ENCODE data around the gene SLC41A3. TPM values are rescaled to one million over a fixed set of nuclear protein-coding genes. Genes with fewer than 3 reads are reported as not detected.

The SLC41A3 gene
- total and polyA plus RNA-seq, 7 donors, result 5.1 to 59.5 (median 28.9) TPM

GRCh38 chr3:126015075-126015474 is 68.8 kb downstream of the SLC41A3 start:
- TF ChIP-seq POLR2AphosphoS5 (IDR thresholded peaks at IDR 0.05) (no peak), CTCF (IDR thresholded peaks at IDR 0.05) (no peak), POLR2A (IDR thresholded peaks at IDR 0.05) (no peak), EP300 (IDR thresholded peaks at IDR 0.05) (no peak)
- H3K27me3 ChIP-seq, result no peaks in the 10 kb centered on the region
- H3K27ac ChIP-seq, result peak overlapping the region in 1 of 4 donors; percentile 40
- intact Hi-C loops (cut with DNase I), result no loop called here
- peak; percentile 60 for DNase-seq
- no peak overlapping the region for H3K4me3 ChIP-seq
- no peaks in the 10 kb centered on the region for H3K9me3 ChIP-seq
- H3K36me3 ChIP-seq, result peaks cover 0 to 43% (median 3%) of the 10 kb centered on the region in 4 donors
- peaks cover 0 to 22% (median 12%) of the 10 kb centered on the region in 4 donors for H3K4me1 ChIP-seq
- 88 to 93% methylated on average over 10 of the region's 10 CpGs for WGBS, 2 donors

- Histone ChIP-seq H3K36me3 (peaks cover 0 to 45% (median 3%) of the 10 kb centered on the region in 4 donors), H3K9me3 (no peaks in the 10 kb centered on the region), H3K27ac (peak overlapping the region in 1 of 4 donors; percentile 40), H3K4me1 (peaks cover 0 to 22% (median 12%) of the 10 kb centered on the region in 4 donors), H3K4me3 (no peak overlapping the region), H3K27me3 (no peaks in the 10 kb centered on the region)
- intact Hi-C loops (cut with DNase I), result no loop called here
- WGBS, 2 donors, result 80 to 85% methylated on average over 4 of the region's 4 CpGs
- TF ChIP-seq POLR2AphosphoS5 (IDR thresholded peaks at IDR 0.05) (peak in 3 of 4 donors; percentile 21 to 53 (median 52)), EP300 (IDR thresholded peaks at IDR 0.05) (no peak), POLR2A (IDR thresholded peaks at IDR 0.05) (no peak)
- peak; percentile 42 for DNase-seq
Measured at GRCh38 chr3:126014252-126014651, 69.7 kb downstream of the SLC41A3 start.

DNA sequence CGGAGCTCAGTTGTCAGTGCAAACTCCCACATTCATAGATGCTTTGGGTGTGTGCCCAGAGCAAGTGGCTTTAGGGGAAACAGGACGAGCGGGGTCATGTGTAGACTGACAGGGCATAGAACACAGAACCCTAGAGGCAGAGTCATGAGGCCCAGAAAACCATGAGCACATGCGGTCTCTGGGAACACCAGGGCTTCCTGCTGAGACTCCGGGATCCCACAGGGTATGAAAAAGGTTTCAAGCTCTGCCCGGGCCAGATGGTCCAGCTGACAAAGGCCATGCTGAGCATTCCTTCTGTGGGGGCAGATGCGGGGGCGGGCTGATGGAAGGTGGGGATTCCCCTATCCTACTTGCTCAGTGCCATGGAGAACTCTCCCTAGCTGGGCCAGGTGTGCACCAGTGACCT is 70.2 kb downstream of the SLC41A3 start:
- Histone ChIP-seq H3K9me3 (no peaks in the 10 kb centered on the region), H3K36me3 (peaks cover 0 to 50% (median 3%) of the 10 kb centered on the region in 4 donors), H3K27ac (no peak overlapping the region), H3K4me3 (no peak overlapping the region), H3K4me1 (peaks cover 0 to 22% (median 12%) of the 10 kb centered on the region in 4 donors), H3K27me3 (no peaks in the 10 kb centered on the region)
- intact Hi-C loops (cut with DNase I), result no loop called here
- WGBS, 2 donors, result 93 to 94% methylated on average over 8 of the region's 8 CpGs
- DNase-seq, result peak; percentile 50
- no peak for TF ChIP-seq POLR2AphosphoS5 (IDR thresholded peaks at IDR 0.05)
- TF ChIP-seq POLR2A (IDR thresholded peaks at IDR 0.05), result no peak
- TF ChIP-seq CTCF (IDR thresholded peaks at IDR 0.05), result no peak
- TF ChIP-seq EP300 (IDR thresholded peaks at IDR 0.05), result no peak

- no peak overlapping the region for H3K27ac ChIP-seq
- WGBS, 2 donors, result 96% methylated on average over 3 of the region's 3 CpGs
- no peaks in the 10 kb centered on the region for H3K9me3 ChIP-seq
- intact Hi-C loops (cut with DNase I), result no loop called here
- H3K27me3 ChIP-seq, result no peaks in the 10 kb centered on the region
- peaks cover 0 to 8% (median 6%) of the 10 kb centered on the region in 4 donors for H3K4me1 ChIP-seq
- no peak for DNase-seq
- peaks cover 7 to 68% (median 18%) of the 10 kb centered on the region in 4 donors for H3K36me3 ChIP-seq
- TF ChIP-seq POLR2AphosphoS5 (IDR thresholded peaks at IDR 0.05) (no peak), CTCF (IDR thresholded peaks at IDR 0.05) (no peak), EP300 (IDR thresholded peaks at IDR 0.05) (no peak), POLR2A (IDR thresholded peaks at IDR 0.05) (no peak)
- H3K4me3 ChIP-seq, result no peak overlapping the region
Measured at GRCh38 chr3:126009181-126009580, 74.7 kb downstream of the SLC41A3 start.

GRCh38 chr3:126008219-126008618 is 75.7 kb downstream of the SLC41A3 start:
- H3K4me3 ChIP-seq, result no peak overlapping the region
- intact Hi-C loops (cut with DNase I), result no loop called here
- no peak overlapping the region for H3K27ac ChIP-seq
- TF ChIP-seq POLR2A (IDR thresholded peaks at IDR 0.05) (no peak), POLR2AphosphoS5 (IDR thresholded peaks at IDR 0.05) (no peak), CTCF (IDR thresholded peaks at IDR 0.05) (no peak), EP300 (IDR thresholded peaks at IDR 0.05) (no peak)
- H3K9me3 ChIP-seq, result no peaks in the 10 kb centered on the region
- no peaks in the 10 kb centered on the region for H3K27me3 ChIP-seq
- peaks cover 7 to 62% (median 18%) of the 10 kb centered on the region in 4 donors for H3K36me3 ChIP-seq
- no peak for DNase-seq
- no peaks in the 10 kb centered on the region for H3K4me1 ChIP-seq
- 97% methylated on average over 3 of the region's 3 CpGs for WGBS, 2 donors
